Measurements from ENCODE around the gene PRELID2. TPM values are rescaled to one million over a fixed set of nuclear protein-coding genes. Genes with fewer than 3 reads are reported as not detected.
"Not testable (repeated sequence)": the region's sequence is repeated elsewhere in the genome, so short reads cannot be mapped to it uniquely, and the experiment has no call there.

Gene PRELID2
- total RNA-seq, 4 donors from 2014 or later = 6.5 to 24.1 (median 12.7) TPM

DNA sequence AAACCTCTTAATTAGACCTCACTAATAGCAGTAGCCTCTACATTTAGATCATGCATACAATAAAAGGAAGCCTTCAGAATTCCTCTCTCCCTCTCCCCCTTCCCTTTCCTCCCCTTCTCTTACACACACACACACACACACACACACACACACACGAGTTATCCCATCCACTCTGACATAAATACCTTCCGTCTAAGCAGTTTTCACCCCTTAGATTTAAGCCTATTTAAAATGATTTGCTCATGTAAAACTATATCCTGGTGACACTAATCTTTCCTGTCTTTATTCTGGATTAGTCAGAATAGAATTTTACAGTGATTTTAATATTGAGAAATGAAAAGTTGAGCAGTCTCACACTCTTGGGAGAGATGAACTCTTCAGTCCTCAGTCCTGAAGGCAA lies 35.0 kb downstream of the PRELID2 start:
- DNase-seq (ENCODE audit: low spot score) (no peak), ATAC-seq (ENCODE audit: low FRiP score) (no peak)
- TF ChIP-seq, protein P1, sequence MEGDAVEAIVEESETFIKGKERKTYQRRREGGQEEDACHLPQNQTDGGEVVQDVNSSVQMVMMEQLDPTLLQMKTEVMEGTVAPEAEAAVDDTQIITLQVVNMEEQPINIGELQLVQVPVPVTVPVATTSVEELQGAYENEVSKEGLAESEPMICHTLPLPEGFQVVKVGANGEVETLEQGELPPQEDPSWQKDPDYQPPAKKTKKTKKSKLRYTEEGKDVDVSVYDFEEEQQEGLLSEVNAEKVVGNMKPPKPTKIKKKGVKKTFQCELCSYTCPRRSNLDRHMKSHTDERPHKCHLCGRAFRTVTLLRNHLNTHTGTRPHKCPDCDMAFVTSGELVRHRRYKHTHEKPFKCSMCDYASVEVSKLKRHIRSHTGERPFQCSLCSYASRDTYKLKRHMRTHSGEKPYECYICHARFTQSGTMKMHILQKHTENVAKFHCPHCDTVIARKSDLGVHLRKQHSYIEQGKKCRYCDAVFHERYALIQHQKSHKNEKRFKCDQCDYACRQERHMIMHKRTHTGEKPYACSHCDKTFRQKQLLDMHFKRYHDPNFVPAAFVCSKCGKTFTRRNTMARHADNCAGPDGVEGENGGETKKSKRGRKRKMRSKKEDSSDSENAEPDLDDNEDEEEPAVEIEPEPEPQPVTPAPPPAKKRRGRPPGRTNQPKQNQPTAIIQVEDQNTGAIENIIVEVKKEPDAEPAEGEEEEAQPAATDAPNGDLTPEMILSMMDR (IDR thresholded peaks at IDR 0.05) = no peak

DNA sequence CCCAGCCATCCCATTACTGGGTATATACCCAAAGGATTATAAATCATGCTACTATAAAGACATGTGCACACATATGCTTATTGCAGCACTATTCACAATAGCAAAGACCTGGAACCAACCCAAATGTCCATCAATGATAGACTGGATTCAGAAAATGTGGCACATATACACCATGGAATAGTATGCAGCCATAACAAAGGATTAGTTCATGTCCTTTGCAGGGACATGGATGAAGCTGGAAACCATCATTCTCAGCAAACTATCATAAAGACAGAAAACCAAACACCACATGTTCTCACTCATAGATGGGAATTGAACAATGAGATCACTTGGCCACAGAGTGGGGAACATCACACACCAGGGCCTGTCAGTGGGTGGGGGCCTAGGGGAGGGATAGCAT lies 36.6 kb downstream of the PRELID2 start:
- ATAC-seq (ENCODE audit: low FRiP score); DNase-seq (ENCODE audit: low spot score): not testable (repeated sequence)

DNA sequence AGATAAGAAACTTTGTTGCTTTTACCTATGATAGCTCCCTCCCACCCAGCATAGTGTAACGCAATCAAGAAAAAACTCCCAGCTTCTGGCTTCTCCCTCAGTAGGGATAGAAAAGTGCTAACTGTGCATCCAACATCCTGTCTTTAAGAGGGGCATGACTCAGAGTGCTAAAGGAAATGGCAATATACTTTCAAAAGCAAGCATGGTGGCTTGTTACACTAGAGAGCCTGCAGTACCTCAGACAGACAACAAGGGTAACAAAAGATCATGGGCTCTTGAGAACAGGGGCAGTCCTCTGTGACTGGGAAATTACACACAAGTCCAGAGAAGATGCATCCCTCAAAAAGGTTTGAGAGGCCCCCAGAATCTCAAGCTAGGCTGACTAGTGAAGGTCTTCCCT lies 37.8 kb downstream of the PRELID2 start:
- no peak for ATAC-seq (ENCODE audit: low FRiP score)

DNA sequence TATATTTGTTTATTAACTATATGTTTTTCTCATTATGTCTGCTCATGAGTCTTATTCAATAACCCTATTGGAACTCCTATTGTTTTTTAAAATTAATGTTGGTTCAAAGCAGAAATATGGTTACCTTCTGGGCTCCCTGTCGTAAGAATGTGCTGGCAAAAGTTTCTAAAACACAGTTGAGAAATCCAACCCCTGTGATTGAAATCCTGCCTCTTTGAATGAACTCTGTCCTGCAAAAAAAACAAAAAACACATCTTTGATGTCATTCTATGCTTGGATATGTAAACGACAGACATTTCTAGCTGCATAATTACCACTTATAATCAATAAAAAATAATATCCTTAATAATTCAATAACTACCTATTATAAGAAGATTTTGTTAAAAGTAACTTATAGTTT lies 38.8 kb downstream of the PRELID2 start:
- ATAC-seq (ENCODE audit: low FRiP score) (no peak), DNase-seq (ENCODE audit: low spot score) (no peak)
- TF ChIP-seq, protein P1 (IDR thresholded peaks at IDR 0.05) = no peak

More for the DNA sequence above, 37.8 kb downstream of the PRELID2 start:
- DNase-seq (ENCODE audit: low spot score) = no peak
- TF ChIP-seq, protein P1 (IDR thresholded peaks at IDR 0.05) = no peak

DNA sequence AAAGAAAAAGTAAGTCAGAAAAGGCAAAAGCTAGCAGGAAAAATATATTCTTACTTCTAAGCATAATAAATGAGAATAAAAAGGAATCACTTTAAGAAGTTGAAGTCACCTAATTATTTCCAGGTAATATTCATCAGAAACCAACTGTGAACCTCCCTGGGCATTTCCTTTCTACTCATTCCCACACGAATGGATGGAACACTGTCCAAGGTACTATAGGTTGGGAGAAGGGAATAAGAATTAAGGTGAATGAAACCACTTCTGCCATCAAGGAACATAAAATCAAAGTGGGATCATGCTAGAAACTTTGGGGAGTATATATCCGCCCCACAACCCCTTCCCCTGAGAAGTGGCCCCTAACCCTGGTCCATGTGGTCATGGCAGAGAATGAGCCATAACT lies 41.6 kb downstream of the PRELID2 start:
- TF ChIP-seq, protein P1 (IDR thresholded peaks at IDR 0.05) = no peak
- DNase-seq (ENCODE audit: low spot score) (no peak), ATAC-seq (ENCODE audit: low FRiP score) (no peak)

DNA sequence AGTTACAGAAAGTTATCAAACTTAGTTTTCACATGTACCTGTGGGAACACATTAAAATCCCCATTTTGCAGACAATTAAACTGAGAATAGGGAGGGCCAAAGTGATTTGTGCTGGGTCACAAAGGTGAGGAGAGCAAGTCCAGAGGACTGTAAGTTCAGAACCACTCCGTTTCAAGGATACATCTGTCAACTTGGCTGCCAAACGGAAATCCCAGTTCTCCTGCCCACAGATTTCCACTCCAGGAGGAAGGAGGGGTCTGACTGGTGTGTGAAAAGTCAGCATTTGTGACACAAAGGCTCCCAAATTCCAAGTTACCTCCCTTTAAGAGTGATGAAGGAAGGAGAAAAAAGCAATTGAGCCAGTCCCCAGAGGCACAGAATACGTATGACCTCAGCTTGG lies 42.3 kb downstream of the PRELID2 start:
- DNase-seq (ENCODE audit: low spot score) (no peak), ATAC-seq (ENCODE audit: low FRiP score) (no peak)
- TF ChIP-seq, protein P1 (IDR thresholded peaks at IDR 0.05) = no peak

DNA sequence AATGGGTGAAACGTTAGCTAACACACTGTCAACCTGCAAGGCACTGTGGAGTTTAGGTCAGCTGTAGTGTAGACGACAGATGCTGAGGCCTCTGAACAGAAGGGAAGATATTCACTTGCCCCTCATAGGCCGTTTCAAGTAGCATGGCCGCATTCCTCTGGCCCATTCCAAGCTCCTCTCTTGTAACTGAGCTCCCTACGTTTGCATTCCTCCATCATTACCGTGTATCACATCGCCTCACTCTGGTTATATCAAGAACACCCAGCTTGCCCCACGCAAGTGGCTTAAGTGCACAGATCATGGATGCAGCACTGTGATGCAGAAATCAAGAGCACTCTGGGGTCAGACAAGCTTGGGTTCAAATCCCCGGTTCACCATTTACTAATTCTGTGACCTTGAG lies 43.3 kb downstream of the PRELID2 start:
- DNase-seq (ENCODE audit: low spot score) (no peak), ATAC-seq (ENCODE audit: low FRiP score) (no peak)
- TF ChIP-seq, protein P1 (IDR thresholded peaks at IDR 0.05) = no peak

DNA sequence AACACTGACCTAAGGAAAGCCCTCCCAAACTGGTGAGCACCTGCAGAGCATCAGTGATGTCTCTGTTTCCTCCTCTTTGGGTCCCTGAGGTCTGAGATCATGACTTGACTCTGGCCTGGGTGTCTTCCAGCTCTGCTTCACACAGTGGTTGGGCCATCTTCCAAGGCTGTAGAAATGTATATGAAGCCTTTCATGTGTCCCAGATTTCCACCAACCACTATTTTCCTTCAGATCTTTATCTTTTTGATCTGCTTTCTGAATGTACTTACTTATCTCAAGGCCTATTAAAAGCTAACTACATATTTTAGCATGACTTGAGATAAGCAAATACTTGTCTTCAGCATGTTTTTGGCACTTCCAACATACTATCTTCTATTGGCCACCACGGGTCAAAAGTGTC lies 47.1 kb downstream of the PRELID2 start:
- DNase-seq (ENCODE audit: low spot score) = no peak

More for the DNA sequence above, 47.1 kb downstream of the PRELID2 start:
- TF ChIP-seq, protein P1 (IDR thresholded peaks at IDR 0.05) = no peak
- no peak for ATAC-seq (ENCODE audit: low FRiP score)
